Smooth muscle cell (in vitro differentiated cells): ENCODE data around the gene LRRC43. TPM values are rescaled to one million over a fixed set of nuclear protein-coding genes. Genes with fewer than 3 reads are reported as not detected.

Source experiments
- DNase-seq: peaks from one replicate; lab custom pipeline; 2025; ENCODE audit not compliant: unreplicated experiment; lab: John Stamatoyannopoulos, UW
- H2AFZ ChIP-seq: fragments of 200-600 bp; sonication (generic); 2 replicates; pipeline ENCODE4 v1.6.0; 2016; ENCODE audit warnings: antibody characterized with exemption, low read depth, mild to moderate bottlenecking
- H3F3A ChIP-seq: fragments of 200-600 bp; sonication (generic); 2 replicates; pipeline ENCODE4 v1.6.0; 2017; ENCODE audit warnings: antibody characterized with exemption, low read depth
- H3K27ac ChIP-seq: fragments of 200-600 bp; sonication (generic); 2 replicates; pipeline ENCODE4 v1.5.1; 2016; ENCODE audit warnings: low read depth, mild to moderate bottlenecking
- H3K27me3 ChIP-seq: fragments of 200-600 bp; sonication (generic); 2 replicates; pipeline ENCODE4 v1.6.1; 2016; ENCODE audit warnings: low read depth, mild to moderate bottlenecking
- H3K36me3 ChIP-seq: fragments of 200-600 bp; sonication (generic); 2 replicates; pipeline ENCODE4 v1.5.1; 2016; ENCODE audit warnings: low read depth
- H3K4me1 ChIP-seq: fragments of 200-600 bp; sonication (generic); 2 replicates; pipeline ENCODE4 v1.5.1; 2016; ENCODE audit warnings: low read depth
- H3K4me2 ChIP-seq: fragments of 200-600 bp; sonication (generic); 2 replicates; pipeline ENCODE4 v1.6.0; 2016; ENCODE audit warnings: mild to moderate bottlenecking
- H3K4me3 ChIP-seq: fragments of 200-600 bp; sonication (generic); 2 replicates; pipeline ENCODE4 v1.5.1; 2016; ENCODE audit warnings: mild to moderate bottlenecking
- H3K79me2 ChIP-seq: fragments of 200-600 bp; sonication (generic); 2 replicates; pipeline ENCODE4 v1.6.0; 2016; ENCODE audit warnings: low read depth, mild to moderate bottlenecking
- H3K9ac ChIP-seq: fragments of 200-600 bp; sonication (generic); 2 replicates; pipeline ENCODE4 v1.6.0; 2016; ENCODE audit warnings: low read depth
- H3K9me3 ChIP-seq: fragments of 200-600 bp; sonication (generic); replicated peaks from 2 replicates; pipeline ENCODE4 v1.5.1; 2016; ENCODE audit warnings: low read depth
- H4K20me1 ChIP-seq: fragments of 200-600 bp; sonication (generic); 2 replicates; pipeline ENCODE4 v1.6.0; 2016; ENCODE audit warnings: low read depth
- CTCF ChIP-seq: fragments of 200-600 bp; sonication (generic); IDR thresholded peaks from 2 replicates; pipeline ENCODE4 v1.5.1; 2017; ENCODE audit warnings: borderline replicate concordance, mild to moderate bottlenecking, antibody characterized with exemption; ENCODE audit not compliant: insufficient read depth, poor library complexity, severe bottlenecking
- WGBS: methylation state at CpG from one replicate; pipeline ENCODE4 v1.1.7; 2016; ENCODE audit warnings: low lambda C conversion rate; 5-methylcytosine and 5-hydroxymethylcytosine counted together
- polyA plus RNA-seq: library from polyadenylated mRNA; unstranded; fragments of >200 nt; fragmentation: Nextera tagmentation; extraction: Ambion mirVana; gene quantifications from 2 replicates; pipeline ENCODE4 v1.2.1, GENCODE V29; 2016
- total RNA-seq: library from RNA; depleted of rRNA; stranded (reverse); fragments of >200 nt; gene quantifications from 2 replicates; pipeline ENCODE4 v1.2.3, GENCODE V29; 2014

Gene LRRC43
- total and polyA plus RNA-seq, 2 experiments from 2014 or later: 0.38 TPM; not detected in 1

GRCh38 chr12:122166422-122167349, 16.2 kb upstream of the LRRC43 start:
- H3K36me3 ChIP-seq: no peaks in the 10 kb centered on the region
- no peaks in the 10 kb centered on the region for H4K20me1 ChIP-seq
- no peak overlapping the region for H2AFZ ChIP-seq
- H3K4me1 ChIP-seq: no peaks in the 10 kb centered on the region
- no peak overlapping the region for H3K27ac ChIP-seq
- WGBS: 79% methylated on average over 22 of the region's 22 CpGs
- H3K27me3 ChIP-seq: no peaks in the 10 kb centered on the region
- H3K4me3 ChIP-seq: no peak overlapping the region
- TF ChIP-seq CTCF: no peak
- no peaks in the 10 kb centered on the region for H3K9me3 ChIP-seq
- H3K9ac ChIP-seq: no peak overlapping the region
- no peak overlapping the region for H3K4me2 ChIP-seq
- no peak for DNase-seq
- no peaks in the 10 kb centered on the region for H3K79me2 ChIP-seq
- H3F3A ChIP-seq: no peaks in the 10 kb centered on the region

DNA sequence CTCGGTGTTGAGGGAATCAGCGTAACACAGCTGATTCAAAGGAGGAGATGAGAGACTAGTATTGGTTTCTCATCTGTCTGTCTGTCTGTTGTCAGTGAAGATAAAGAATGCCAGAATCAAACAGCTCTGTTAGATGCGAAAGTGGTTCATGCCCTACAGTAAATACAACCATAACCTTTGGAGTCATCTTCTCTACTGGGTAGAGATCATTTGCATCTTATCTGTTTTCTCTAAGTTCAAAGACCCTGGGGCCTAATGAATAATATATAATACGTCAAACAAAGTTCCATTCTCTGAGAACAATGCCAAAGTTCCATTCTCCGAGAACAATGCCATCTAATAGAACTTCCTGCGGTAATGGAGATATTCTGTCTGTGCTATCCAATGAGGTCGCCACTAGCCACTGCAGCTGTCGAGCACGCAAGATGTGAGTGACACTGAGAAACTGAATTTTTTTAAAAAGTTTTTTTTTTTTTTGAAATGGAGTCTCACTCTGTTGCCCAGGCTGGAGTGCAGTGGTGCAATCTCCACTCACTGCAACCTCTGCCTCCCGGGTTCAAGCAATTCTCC, 15.5 kb upstream of the LRRC43 start:
- Histone ChIP-seq H3K79me2 (no peaks in the 10 kb centered on the region), H4K20me1 (no peaks in the 10 kb centered on the region), H3K4me2 (no peak overlapping the region), H3K9me3 (no peaks in the 10 kb centered on the region), H2AFZ (no peak overlapping the region), H3K4me1 (no peaks in the 10 kb centered on the region), H3K36me3 (no peaks in the 10 kb centered on the region), H3K9ac (no peak overlapping the region), H3K27me3 (no peaks in the 10 kb centered on the region), H3F3A (no peaks in the 10 kb centered on the region), H3K27ac (no peak overlapping the region), H3K4me3 (no peak overlapping the region)
- WGBS: 94% methylated on average over 10 of the region's 10 CpGs
- DNase-seq: no peak
- no peak for TF ChIP-seq CTCF

DNA sequence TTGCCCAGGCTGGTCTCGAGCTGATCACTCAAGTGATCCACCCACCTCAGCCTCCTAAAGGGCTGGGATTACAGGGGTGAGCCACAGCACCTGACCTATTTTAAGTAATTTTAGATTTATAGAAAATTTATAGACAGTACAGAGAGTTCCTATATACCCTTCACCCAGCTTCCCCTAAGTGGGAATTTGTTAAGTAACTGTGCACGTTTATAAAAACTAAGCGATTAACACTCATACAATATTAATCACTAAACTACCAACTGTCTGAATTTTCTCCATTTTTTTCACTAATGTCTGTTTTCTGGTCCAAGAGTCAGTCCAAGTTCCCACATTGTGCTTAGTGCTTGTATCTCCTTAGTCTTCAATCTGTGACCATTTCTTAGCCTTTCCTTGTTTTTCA, 14.4 kb upstream of the LRRC43 start:
- Histone ChIP-seq H3K36me3 (no peaks in the 10 kb centered on the region), H3K9ac (no peak overlapping the region), H3K4me3 (no peak overlapping the region), H3K27me3 (no peaks in the 10 kb centered on the region), H3K79me2 (no peaks in the 10 kb centered on the region), H3K9me3 (no peaks in the 10 kb centered on the region), H4K20me1 (no peaks in the 10 kb centered on the region), H3F3A (no peaks in the 10 kb centered on the region), H3K4me1 (no peaks in the 10 kb centered on the region), H3K27ac (no peak overlapping the region), H3K4me2 (no peak overlapping the region), H2AFZ (no peak overlapping the region)
- WGBS: 94% methylated on average over 3 of the region's 3 CpGs
- no peak for TF ChIP-seq CTCF
- no peak for DNase-seq

DNA sequence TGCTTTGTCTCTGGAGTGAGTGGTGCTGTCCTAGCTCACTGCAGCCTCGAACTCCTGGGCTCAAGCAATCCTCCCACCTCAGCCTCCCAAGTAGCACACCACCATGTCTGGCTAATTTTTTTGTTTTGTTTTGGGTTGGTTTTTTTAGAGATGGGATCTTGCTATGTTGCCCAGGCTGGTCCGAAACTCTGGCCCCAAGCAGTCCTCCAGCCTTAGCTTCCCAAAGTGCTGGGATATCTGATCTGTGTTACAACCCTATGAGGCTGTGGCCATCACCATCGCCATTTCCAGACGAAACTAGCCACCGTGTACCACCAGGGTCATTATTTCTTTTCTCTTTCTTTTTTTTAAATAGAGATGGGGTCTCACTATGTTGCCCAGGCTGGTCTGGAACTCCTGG, 11.5 kb upstream of the LRRC43 start:
- H4K20me1 ChIP-seq: no peaks in the 10 kb centered on the region
- no peak overlapping the region for H2AFZ ChIP-seq
- TF ChIP-seq CTCF: no peak
- H3K4me1 ChIP-seq: no peaks in the 10 kb centered on the region
- H3K9me3 ChIP-seq: no peaks in the 10 kb centered on the region
- H3K36me3 ChIP-seq: no peaks in the 10 kb centered on the region
- H3K27me3 ChIP-seq: no peaks in the 10 kb centered on the region
- H3F3A ChIP-seq: no peaks in the 10 kb centered on the region
- no peak overlapping the region for H3K9ac ChIP-seq
- H3K27ac ChIP-seq: no peak overlapping the region
- no peak overlapping the region for H3K4me2 ChIP-seq
- no peaks in the 10 kb centered on the region for H3K79me2 ChIP-seq
- no peak for DNase-seq
- 90% methylated on average over 5 of the region's 5 CpGs for whole genome bisulfite sequencing
- no peak overlapping the region for H3K4me3 ChIP-seq
